HFFc6 (cell line): ENCODE data around the gene RAB11FIP4. TPM values are rescaled to one million over a fixed set of nuclear protein-coding genes. Genes with fewer than 3 reads are reported as not detected.

Experiments used
- DNase-seq: peaks from one replicate; pipeline ENCODE4 v3.0.0-alpha.2; 2018
- H3K27ac Mint-ChIP-seq: 2 replicates; pipeline ENCODE4 v1.8.0; 2020; ENCODE audit warnings: mild to moderate bottlenecking, mixed read lengths
- H3K27me3 Mint-ChIP-seq: 2 replicates; pipeline ENCODE4 v1.8.0; 2021; ENCODE audit warnings: mild to moderate bottlenecking, moderate library complexity, mixed read lengths; ENCODE audit not compliant: insufficient read depth
- H3K36me3 Mint-ChIP-seq: 2 replicates; pipeline ENCODE4 v1.8.0; 2021; ENCODE audit warnings: low read depth, mixed read lengths
- H3K4me1 Mint-ChIP-seq: 2 replicates; pipeline ENCODE4 v1.8.0; 2020; ENCODE audit warnings: low read depth, mixed read lengths
- H3K4me3 Mint-ChIP-seq: 2 replicates; pipeline ENCODE4 v1.8.0; 2020; ENCODE audit warnings: mild to moderate bottlenecking, moderate library complexity, mixed read lengths
- H3K9me3 Mint-ChIP-seq: 2 replicates; pipeline ENCODE4 v1.8.0; 2020; ENCODE audit warnings: mild to moderate bottlenecking, mixed read lengths
- CTCF ChIP-seq: fragments of 200-600 bp; sonication (generic); IDR thresholded peaks from 2 replicates; pipeline ENCODE4 v1.5.0; 2021; ENCODE audit warnings: antibody characterized with exemption, mild to moderate bottlenecking
- total RNA-seq, 6 experiments: library from RNA; stranded (reverse); fragmentation: NEBNext Ultra II Directional; extraction: Animal tissue kit (Norgen Biotek cat#: 25700); gene quantifications; 2 replicates in 1 of 6; 3 replicates in 5 of 6; pipeline ENCODE4 v1.2.3, GENCODE V29; 2021

The RAB11FIP4 gene
- total RNA-seq, 6 experiments from 2014 or later, result 0.02 to 0.38 (median 0.09) TPM

- TF ChIP-seq CTCF, result peak; percentile 79
- Mint-ChIP-seq H3K4me3 (no peak overlapping the region), H3K4me1 (peaks cover 45% of the 10 kb centered on the region), H3K27ac (no peak overlapping the region; the same call in 1 of the 2 replicates), H3K36me3 (peaks cover 9% of the 10 kb centered on the region), H3K27me3 (no peaks in the 10 kb centered on the region), H3K9me3 (no peaks in the 10 kb centered on the region)
- DNase-seq, result peak; percentile 67
Observed at GRCh38 chr17:31373150-31374093, 18.1 kb upstream of the RAB11FIP4 start.

DNA sequence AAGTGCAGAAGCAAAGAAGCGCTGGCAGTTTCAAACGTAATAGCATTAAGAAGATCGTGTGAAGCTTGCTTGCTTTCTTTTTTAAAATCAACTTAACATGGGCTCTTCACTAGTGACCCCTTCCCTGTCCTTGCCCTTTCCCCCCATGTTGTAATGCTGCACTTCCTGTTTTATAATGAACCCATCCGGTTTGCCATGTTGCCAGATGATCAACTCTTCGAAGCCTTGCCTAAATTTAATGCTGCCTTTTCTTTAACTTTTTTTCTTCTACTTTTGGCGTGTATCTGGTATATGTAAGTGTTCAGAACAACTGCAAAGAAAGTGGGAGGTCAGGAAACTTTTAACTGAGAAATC is 17.4 kb upstream of the RAB11FIP4 start:
- peaks cover 9% of the 10 kb centered on the region for H3K36me3 Mint-ChIP-seq
- peaks cover 44% of the 10 kb centered on the region for H3K4me1 Mint-ChIP-seq
- no peak for TF ChIP-seq CTCF
- no peak for DNase-seq
- no peak overlapping the region; the same call in 1 of the 2 replicates for H3K27ac Mint-ChIP-seq
- H3K9me3 Mint-ChIP-seq, result no peaks in the 10 kb centered on the region
- H3K4me3 Mint-ChIP-seq, result no peak overlapping the region
- no peaks in the 10 kb centered on the region for H3K27me3 Mint-ChIP-seq

DNA sequence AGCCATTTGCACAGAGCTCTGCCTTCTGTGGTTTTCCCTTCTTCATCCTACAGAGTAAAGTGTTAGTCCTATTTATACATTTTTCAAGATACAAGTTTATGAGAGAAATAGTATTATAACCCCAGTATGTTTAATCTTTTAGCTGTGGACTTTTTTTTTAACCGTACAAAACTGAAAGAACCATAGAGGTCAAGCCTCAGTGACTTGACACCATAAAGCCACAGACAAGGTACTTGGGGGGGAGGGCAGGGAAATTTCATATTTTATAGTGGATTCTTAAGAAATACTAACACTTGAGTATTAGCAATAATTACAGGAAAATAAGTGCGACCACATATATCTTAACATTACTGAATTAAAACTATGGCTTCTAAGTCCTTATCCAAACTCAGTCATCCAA is 17.0 kb upstream of the RAB11FIP4 start:
- Mint-ChIP-seq H3K27ac (no peak overlapping the region), H3K36me3 (peaks cover 10% of the 10 kb centered on the region)

DNA sequence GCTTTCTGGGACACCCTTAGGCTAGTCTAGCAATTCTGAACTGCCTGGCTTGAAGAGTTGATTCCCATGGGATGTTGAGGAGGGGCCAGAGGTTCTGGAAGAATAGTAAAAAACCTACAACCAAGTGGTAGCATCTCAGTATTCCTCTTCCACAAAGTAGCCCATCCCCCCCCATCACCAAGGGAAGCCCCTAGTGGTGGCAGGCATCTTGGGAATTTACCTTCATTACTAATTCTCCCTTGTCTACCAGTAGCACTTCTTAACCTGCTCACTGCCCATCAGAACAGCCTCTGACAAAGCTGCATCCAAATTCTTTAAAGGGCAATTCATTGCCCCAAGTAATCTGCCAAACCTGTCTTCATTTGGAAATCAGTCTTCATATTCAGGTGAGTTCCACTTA is 12.8 kb upstream of the RAB11FIP4 start:
- DNase-seq, result no peak
- H3K9me3 Mint-ChIP-seq, result no peaks in the 10 kb centered on the region
- no peak overlapping the region for H3K4me3 Mint-ChIP-seq
- TF ChIP-seq CTCF, result peak; percentile 23; the same call in 1 of the 2 replicates
- peaks cover 22% of the 10 kb centered on the region for H3K36me3 Mint-ChIP-seq
- no peaks in the 10 kb centered on the region for H3K4me1 Mint-ChIP-seq
- no peaks in the 10 kb centered on the region; the same call in 1 of the 2 replicates for H3K27me3 Mint-ChIP-seq
- H3K27ac Mint-ChIP-seq, result no peak overlapping the region

More for the DNA sequence above, 17.0 kb upstream of the RAB11FIP4 start:
- no peak overlapping the region for H3K4me3 Mint-ChIP-seq
- H3K4me1 Mint-ChIP-seq, result peaks cover 40% of the 10 kb centered on the region
- no peaks in the 10 kb centered on the region for H3K9me3 Mint-ChIP-seq
- TF ChIP-seq CTCF, result no peak
- DNase-seq, result no peak
- no peaks in the 10 kb centered on the region for H3K27me3 Mint-ChIP-seq

- Mint-ChIP-seq H3K27me3 (no peaks in the 10 kb centered on the region; the same call in 1 of the 2 replicates), H3K36me3 (peaks cover 14% of the 10 kb centered on the region), H3K4me1 (no peaks in the 10 kb centered on the region), H3K9me3 (no peaks in the 10 kb centered on the region), H3K4me3 (no peak overlapping the region), H3K27ac (no peak overlapping the region)
- no peak for TF ChIP-seq CTCF
- no peak for DNase-seq
Observed at GRCh38 chr17:31379597-31380205, 11.8 kb upstream of the RAB11FIP4 start.
